Suprapubic skin (tissue), 4 donors: Measurements from ENCODE around the gene TIPARP. TPM values are rescaled to one million over a fixed set of nuclear protein-coding genes. Genes with fewer than 3 reads are reported as not detected.
"Not testable (repeated sequence)": the region's sequence is repeated elsewhere in the genome, so short reads cannot be mapped to it uniquely, and the experiment has no call there.

Experiments used
- DNase-seq, 2 donors: peaks; one replicate each; pipeline ENCODE4 v3.0.0-alpha.2; 2019; ENCODE audit warnings: low spot score in 2 of 2
- H3K27ac ChIP-seq: fragments of 200-600 bp; sonication (generic); one replicate; pipeline ENCODE4 v1.5.1; 2019
- H3K27me3 ChIP-seq: fragments of 200-600 bp; sonication (generic); one replicate; pipeline ENCODE4 v1.5.1; 2019
- H3K36me3 ChIP-seq: fragments of 200-600 bp; sonication (generic); one replicate; pipeline ENCODE4 v1.5.1; 2019
- H3K4me1 ChIP-seq: fragments of 200-600 bp; sonication (generic); one replicate; pipeline ENCODE4 v1.5.1; 2019
- H3K4me3 ChIP-seq: fragments of 200-600 bp; sonication (generic); one replicate; pipeline ENCODE4 v1.5.1; 2019; ENCODE audit warnings: mild to moderate bottlenecking
- H3K9me3 ChIP-seq: fragments of 200-600 bp; sonication (generic); one replicate; pipeline ENCODE4 v1.5.1; 2019
- EP300 ChIP-seq: sonication (generic); formaldehyde crosslinking; IDR thresholded peaks from one replicate; pipeline ENCODE4 v1.6.1; 2017; ENCODE audit warnings: antibody characterized with exemption
- POLR2A ChIP-seq, 2 donors: fragments of 450-650 bp; IDR thresholded peaks; one replicate each; pipeline ENCODE4 v1.6.1; 2017; ENCODE audit warnings: antibody characterized with exemption in 2 of 2, mild to moderate bottlenecking in 2 of 2, moderate library complexity in 2 of 2
- POLR2AphosphoS5 ChIP-seq, 3 donors: sonication (generic); formaldehyde crosslinking; IDR thresholded peaks; one replicate each; pipeline ENCODE4 v1.6.1; 2017; ENCODE audit warnings: antibody characterized with exemption in 3 of 3
- WGBS: methylation state at CpG from one replicate; pipeline ENCODE4 v1.1.5; 2018; 5-methylcytosine and 5-hydroxymethylcytosine counted together
- total RNA-seq, 4 donors: library from RNA; depleted of rRNA; stranded (reverse); fragments of >200 nt; gene quantifications; one replicate each; pipeline ENCODE4 v1.1.0, GENCODE V29; 2016
- TF ChIP-seq, protein P1 (sequence below), 2 donors: fragments of 200-600 bp in 1 of 2; fragments of 450-650 bp in 1 of 2; sonication (generic) in 1 of 2; IDR thresholded peaks; one replicate each; pipeline ENCODE4 v1.5.1; 2016 to 2019; ENCODE audit warnings: antibody characterized with exemption in 2 of 2, mild to moderate bottlenecking in 1 of 2, moderate library complexity in 1 of 2

Gene TIPARP
- total RNA-seq, 4 donors from 2014 or later, result 85.5 to 152 (median 140) TPM

DNA sequence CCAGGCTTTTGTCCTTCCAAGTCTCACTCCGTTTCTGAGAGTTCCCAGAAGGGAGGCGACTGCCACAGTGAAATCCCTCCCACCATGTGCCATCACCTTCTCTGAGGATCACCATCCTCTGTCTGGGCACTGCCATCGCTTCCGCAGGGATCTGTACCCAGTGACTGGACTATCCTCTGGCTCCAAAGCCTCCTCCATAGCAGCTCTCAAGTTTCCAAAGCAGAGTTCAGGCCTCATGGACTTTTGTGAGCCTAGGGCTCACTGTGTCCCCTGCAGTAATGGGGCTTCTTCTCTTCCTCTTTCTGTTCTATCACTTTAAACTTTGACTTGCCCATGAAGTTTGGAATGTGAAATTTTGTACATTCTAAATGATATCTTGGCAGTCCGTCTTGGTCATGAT is 63.9 kb downstream of the TIPARP start:
- no peak overlapping the region for H3K4me3 ChIP-seq
- 87% methylated on average over 5 of the region's 5 CpGs for WGBS
- no peak overlapping the region for H3K27ac ChIP-seq
- H3K4me1 ChIP-seq, result no peaks in the 10 kb centered on the region
- H3K36me3 ChIP-seq, result no peaks in the 10 kb centered on the region
- no peak for DNase-seq
- no peaks in the 10 kb centered on the region for H3K27me3 ChIP-seq
- H3K9me3 ChIP-seq, result no peaks in the 10 kb centered on the region
- no peak for TF ChIP-seq POLR2AphosphoS5 (IDR thresholded peaks at IDR 0.05)
- TF ChIP-seq POLR2A (IDR thresholded peaks at IDR 0.05), result no peak
- no peak for TF ChIP-seq EP300
- TF ChIP-seq, protein P1, sequence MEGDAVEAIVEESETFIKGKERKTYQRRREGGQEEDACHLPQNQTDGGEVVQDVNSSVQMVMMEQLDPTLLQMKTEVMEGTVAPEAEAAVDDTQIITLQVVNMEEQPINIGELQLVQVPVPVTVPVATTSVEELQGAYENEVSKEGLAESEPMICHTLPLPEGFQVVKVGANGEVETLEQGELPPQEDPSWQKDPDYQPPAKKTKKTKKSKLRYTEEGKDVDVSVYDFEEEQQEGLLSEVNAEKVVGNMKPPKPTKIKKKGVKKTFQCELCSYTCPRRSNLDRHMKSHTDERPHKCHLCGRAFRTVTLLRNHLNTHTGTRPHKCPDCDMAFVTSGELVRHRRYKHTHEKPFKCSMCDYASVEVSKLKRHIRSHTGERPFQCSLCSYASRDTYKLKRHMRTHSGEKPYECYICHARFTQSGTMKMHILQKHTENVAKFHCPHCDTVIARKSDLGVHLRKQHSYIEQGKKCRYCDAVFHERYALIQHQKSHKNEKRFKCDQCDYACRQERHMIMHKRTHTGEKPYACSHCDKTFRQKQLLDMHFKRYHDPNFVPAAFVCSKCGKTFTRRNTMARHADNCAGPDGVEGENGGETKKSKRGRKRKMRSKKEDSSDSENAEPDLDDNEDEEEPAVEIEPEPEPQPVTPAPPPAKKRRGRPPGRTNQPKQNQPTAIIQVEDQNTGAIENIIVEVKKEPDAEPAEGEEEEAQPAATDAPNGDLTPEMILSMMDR (IDR thresholded peaks at IDR 0.05), result no peak

DNA sequence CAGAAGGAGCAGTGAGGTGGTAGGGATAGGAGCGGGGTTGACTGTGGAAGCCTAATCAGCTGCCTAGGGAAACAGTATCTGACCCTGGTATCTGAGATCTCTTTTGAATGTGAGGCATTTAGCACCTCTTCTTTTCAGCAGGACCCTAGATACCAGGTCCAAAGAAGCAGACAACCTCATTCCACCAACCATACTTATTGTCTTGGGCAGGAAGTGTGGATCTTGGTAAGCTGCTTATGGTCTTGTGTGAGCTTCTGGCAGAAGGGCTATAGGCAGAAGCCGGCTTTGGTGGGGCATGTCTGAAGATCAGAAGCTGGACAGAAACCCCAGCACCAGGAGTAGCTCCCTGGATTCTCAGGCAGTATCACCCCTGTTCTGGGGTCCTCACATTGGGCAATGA is 65.6 kb downstream of the TIPARP start:
- no peaks in the 10 kb centered on the region for H3K36me3 ChIP-seq
- no peak overlapping the region for H3K4me3 ChIP-seq
- no peak for DNase-seq
- TF ChIP-seq, protein P1 (IDR thresholded peaks at IDR 0.05), result no peak
- TF ChIP-seq POLR2AphosphoS5 (IDR thresholded peaks at IDR 0.05), result no peak
- no peak for TF ChIP-seq POLR2A (IDR thresholded peaks at IDR 0.05)
- TF ChIP-seq EP300, result no peak
- WGBS, result 93% methylated on average over 2 of the region's 2 CpGs
- no peaks in the 10 kb centered on the region for H3K9me3 ChIP-seq
- no peaks in the 10 kb centered on the region for H3K27me3 ChIP-seq
- no peaks in the 10 kb centered on the region for H3K4me1 ChIP-seq
- no peak overlapping the region for H3K27ac ChIP-seq

DNA sequence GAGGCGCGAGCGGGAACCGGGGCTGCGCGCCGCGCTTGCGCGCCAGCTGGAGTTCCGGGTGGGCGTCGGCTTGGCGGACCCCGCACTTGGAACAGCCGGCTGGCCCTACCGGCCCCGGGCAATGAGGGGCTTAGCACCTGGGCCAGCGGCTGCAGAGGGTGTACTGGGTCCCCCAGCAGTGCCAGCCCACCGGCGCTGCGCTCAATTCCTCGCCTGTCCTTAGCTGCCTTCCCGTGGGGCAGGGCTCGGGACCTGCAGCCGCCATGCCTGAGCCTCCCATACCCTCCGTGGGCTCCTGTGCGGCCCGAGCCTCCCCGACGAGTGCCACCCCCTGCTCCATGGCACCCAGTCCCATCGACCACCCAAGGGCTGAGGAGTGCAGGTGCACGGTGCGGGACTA is 66.2 kb downstream of the TIPARP start:
- not testable (repeated sequence) for H3K4me1 ChIP-seq, DNase-seq, H3K9me3 ChIP-seq, H3K27ac ChIP-seq, H3K36me3 ChIP-seq, H3K27me3 ChIP-seq, H3K4me3 ChIP-seq
- 97% methylated on average over 11 of the region's 34 CpGs for WGBS

DNA sequence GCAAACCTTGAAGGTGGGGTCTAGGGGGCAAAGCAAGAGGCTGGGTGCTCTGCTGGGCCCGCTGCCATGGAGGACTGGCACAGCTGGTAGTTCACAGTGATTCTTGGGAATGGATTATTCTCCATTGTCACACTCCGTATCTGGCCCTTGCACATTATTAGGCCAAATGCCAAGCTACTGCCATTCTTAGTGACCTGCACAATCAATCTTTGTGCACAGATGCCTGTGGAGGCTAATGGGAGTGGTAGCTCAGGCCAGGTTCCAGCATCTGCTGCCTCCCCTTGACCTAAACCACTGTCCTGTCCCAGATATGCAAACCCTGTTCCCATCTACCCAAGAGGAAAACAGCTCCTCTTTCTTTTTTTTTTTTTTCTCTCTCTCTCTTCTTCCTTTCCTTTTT is 67.5 kb downstream of the TIPARP start:
- Histone ChIP-seq H3K4me3 (no peak overlapping the region), H3K27me3 (no peaks in the 10 kb centered on the region), H3K4me1 (no peaks in the 10 kb centered on the region), H3K9me3 (no peaks in the 10 kb centered on the region), H3K36me3 (no peaks in the 10 kb centered on the region), H3K27ac (no peak overlapping the region)
- TF ChIP-seq POLR2A (IDR thresholded peaks at IDR 0.05) (no peak), EP300 (no peak)
- TF ChIP-seq, protein P1 (IDR thresholded peaks at IDR 0.05), result no peak
- 92% methylated on average over 2 of the region's 2 CpGs for WGBS
- no peak for DNase-seq

DNA sequence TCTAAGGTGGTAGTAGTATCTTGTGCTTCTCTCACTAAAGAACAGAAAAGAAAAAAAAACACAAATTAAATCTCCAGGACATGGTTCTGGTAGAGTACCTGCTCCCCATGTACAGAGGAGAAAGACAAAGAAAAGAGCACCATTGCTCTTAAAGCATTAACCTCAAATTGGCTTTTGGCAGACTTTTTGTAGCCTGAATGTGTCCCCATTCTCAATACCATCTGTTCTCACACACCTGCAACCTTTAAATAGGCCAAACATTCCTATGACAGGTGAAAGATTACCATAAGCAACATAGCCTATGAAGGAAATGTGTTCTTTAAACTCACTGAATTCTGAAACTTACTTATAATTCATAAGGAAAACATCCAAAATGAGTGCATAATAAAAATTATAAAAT is 68.0 kb downstream of the TIPARP start:
- TF ChIP-seq POLR2A (IDR thresholded peaks at IDR 0.05), result no peak
- TF ChIP-seq, protein P1 (IDR thresholded peaks at IDR 0.05), result no peak
- TF ChIP-seq EP300, result no peak
- no peak for TF ChIP-seq POLR2AphosphoS5 (IDR thresholded peaks at IDR 0.05)
- H3K36me3 ChIP-seq, result no peaks in the 10 kb centered on the region
- no peaks in the 10 kb centered on the region for H3K4me1 ChIP-seq
- no peaks in the 10 kb centered on the region for H3K27me3 ChIP-seq
- no peaks in the 10 kb centered on the region for H3K9me3 ChIP-seq
- H3K27ac ChIP-seq, result no peak overlapping the region
- no peak for DNase-seq
- no peak overlapping the region for H3K4me3 ChIP-seq

DNA sequence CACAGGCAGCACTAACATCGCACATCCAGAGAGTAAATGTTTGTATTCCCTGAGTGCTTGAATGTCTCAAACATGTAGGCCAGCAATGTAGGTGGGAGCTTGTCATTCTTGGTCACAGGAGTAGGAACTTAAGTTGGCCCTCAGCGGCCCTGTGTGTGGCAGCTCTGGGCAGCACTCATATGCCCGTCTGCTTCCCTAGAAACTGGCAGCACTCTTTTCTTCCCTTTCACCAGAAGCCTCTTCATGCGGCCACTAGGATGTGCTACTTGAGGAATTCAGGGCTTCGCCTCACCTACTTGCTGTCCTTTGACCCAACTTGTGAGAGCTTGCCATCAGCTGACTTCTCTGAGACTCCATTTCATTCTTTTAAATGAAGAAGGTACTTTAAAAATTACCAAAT is 69.5 kb downstream of the TIPARP start:
- DNase-seq, result no peak
- no peaks in the 10 kb centered on the region for H3K36me3 ChIP-seq
- H3K27me3 ChIP-seq, result no peaks in the 10 kb centered on the region
- H3K27ac ChIP-seq, result no peak overlapping the region
- H3K9me3 ChIP-seq, result no peaks in the 10 kb centered on the region
- H3K4me1 ChIP-seq, result no peaks in the 10 kb centered on the region
- WGBS, result 90% methylated on average over 5 of the region's 5 CpGs
- no peak overlapping the region for H3K4me3 ChIP-seq
- TF ChIP-seq, protein P1 (IDR thresholded peaks at IDR 0.05), result no peak
- TF ChIP-seq POLR2AphosphoS5 (IDR thresholded peaks at IDR 0.05) (no peak), POLR2A (IDR thresholded peaks at IDR 0.05) (no peak)
